HG02885 (cell line): ENCODE data around the gene RASA4B.
"Not testable (repeated sequence)": the region's sequence is repeated elsewhere in the genome, so short reads cannot be mapped to it uniquely, and the experiment has no call there.

Experiments used
- ATAC-seq: cut with Tn5 transposase; IDR thresholded peaks from one replicate; pipeline ENCODE4 v1.9.1; 2021; ENCODE audit warnings: mild to moderate bottlenecking; ENCODE audit not compliant: unreplicated experiment, poor library complexity

Gene RASA4B

GRCh38 chr7:102512642-102513221 lies 4.8 kb downstream of the RASA4B start:
- ATAC-seq, result not testable (repeated sequence)

GRCh38 chr7:102511860-102512522 lies 5.6 kb downstream of the RASA4B start:
- ATAC-seq, result peak; percentile 49

GRCh38 chr7:102510575-102510974 lies 7.0 kb downstream of the RASA4B start:
- ATAC-seq, result not testable (repeated sequence)

GRCh38 chr7:102507410-102508088 lies 10.0 kb downstream of the RASA4B start:
- ATAC-seq, result not testable (repeated sequence)

GRCh38 chr7:102505298-102506185 lies 12.0 kb downstream of the RASA4B start:
- ATAC-seq, result not testable (repeated sequence)

GRCh38 chr7:102503141-102503540 lies 14.4 kb downstream of the RASA4B start:
- ATAC-seq, result not testable (repeated sequence)

GRCh38 chr7:102498321-102498720 lies 19.3 kb downstream of the RASA4B start:
- ATAC-seq, result not testable (repeated sequence)

- ATAC-seq, result not testable (repeated sequence)
Measured at GRCh38 chr7:102497308-102497707, 20.3 kb downstream of the RASA4B start.

GRCh38 chr7:102496861-102497260 lies 20.7 kb downstream of the RASA4B start:
- ATAC-seq, result not testable (repeated sequence)

GRCh38 chr7:102494473-102495149 lies 23.0 kb downstream of the RASA4B start:
- peak; percentile 66 for ATAC-seq

GRCh38 chr7:102494026-102494425 lies 23.6 kb downstream of the RASA4B start:
- not testable (repeated sequence) for ATAC-seq

GRCh38 chr7:102493220-102493935 lies 24.2 kb downstream of the RASA4B start:
- ATAC-seq, result peak; percentile 45

- peak; percentile 55 for ATAC-seq
Measured at GRCh38 chr7:102490529-102491075, 27.0 kb downstream of the RASA4B start.

GRCh38 chr7:102484317-102484716 lies 33.3 kb downstream of the RASA4B start:
- ATAC-seq, result not testable (repeated sequence)

GRCh38 chr7:102481962-102482361 lies 35.6 kb downstream of the RASA4B start:
- not testable (repeated sequence) for ATAC-seq

GRCh38 chr7:102479982-102480637 lies 37.5 kb downstream of the RASA4B start:
- ATAC-seq, result not testable (repeated sequence)

- ATAC-seq, result peak; percentile 27
Measured at GRCh38 chr7:102479209-102479584, 38.4 kb downstream of the RASA4B start.
